H1 (cell line): ENCODE results near the gene ALK.

ENCODE experiments used
- CEBPB ChIP-seq: IDR thresholded peaks from 2 replicates; pipeline ENCODE4 v1.6.1; 2012; ENCODE audit warnings: low read depth, low read length
- CTCF ChIP-seq, 3 experiments: IDR thresholded peaks; 1 replicate in 2 of 3; 2 replicates in 1 of 3; pipeline versions ENCODE4 v1.5.1 to v1.6.1; 2011; ENCODE audit warnings: low read length in 3 of 3, mild to moderate bottlenecking in 3 of 3, inconsistent platforms in 2 of 3, low read depth in 1 of 3, moderate library complexity in 1 of 3; ENCODE audit not compliant: insufficient read depth in 1 of 3; ENCODE audit errors: control extremely low read depth in 1 of 3
- EP300 ChIP-seq, 2 experiments: IDR thresholded peaks; 1 replicate in 1 of 2; 2 replicates in 1 of 2; pipeline ENCODE4 v1.6.1; 2011 to 2012; ENCODE audit warnings: low read depth in 2 of 2, low read length in 2 of 2, mild to moderate bottlenecking in 2 of 2, borderline replicate concordance in 1 of 2, inconsistent platforms in 1 of 2, moderate library complexity in 1 of 2
- EZH2 ChIP-seq: fragments of 200-600 bp; sonication (generic); IDR thresholded peaks from 2 replicates; pipeline ENCODE4 v1.7.1; 2012; ENCODE audit warnings: low read depth, mild to moderate bottlenecking, moderate library complexity, low read length, inconsistent platforms; ENCODE audit not compliant: severe bottlenecking
- GABPA ChIP-seq: IDR thresholded peaks from 2 replicates; pipeline ENCODE4 v1.6.1; 2011; ENCODE audit warnings: mild to moderate bottlenecking, low read length, moderate library complexity, borderline replicate concordance; ENCODE audit not compliant: insufficient read depth
- MAFK ChIP-seq: IDR thresholded peaks from 2 replicates; pipeline ENCODE4 v1.6.1; 2012; ENCODE audit warnings: low read depth, mild to moderate bottlenecking, improper control_type of control experiment, low read length
- POLR2A ChIP-seq, 2 experiments: IDR thresholded peaks; 1 replicate in 1 of 2; 2 replicates in 1 of 2; pipeline ENCODE4 v1.6.1; 2011; ENCODE audit warnings: low read depth in 2 of 2, low read length in 2 of 2, mild to moderate bottlenecking in 2 of 2; ENCODE audit errors: control extremely low read depth in 1 of 2
- POLR2AphosphoS5 ChIP-seq: IDR thresholded peaks from 2 replicates; pipeline ENCODE4 v1.6.1; 2011; ENCODE audit warnings: low read depth, low read length
- RFX5 ChIP-seq: IDR thresholded peaks from 2 replicates; pipeline ENCODE4 v1.6.1; 2011; ENCODE audit warnings: low read depth, low read length, improper control_type of control experiment, borderline replicate concordance
- RNF2 ChIP-seq: fragments of 200-900, 300-1000 bp; sonication (generic); IDR thresholded peaks from 2 replicates; pipeline ENCODE4 v1.7.1; 2016; ENCODE audit warnings: borderline replicate concordance, low read depth, mild to moderate bottlenecking, antibody characterized with exemption, low read length; ENCODE audit not compliant: poor library complexity, severe bottlenecking; ENCODE audit errors: missing control alignments
- TAF1 ChIP-seq: IDR thresholded peaks from 2 replicates; pipeline ENCODE4 v1.6.1; 2011; ENCODE audit warnings: mild to moderate bottlenecking, low read depth, low read length
- TBP ChIP-seq: IDR thresholded peaks from 2 replicates; pipeline ENCODE4 v1.6.1; 2011; ENCODE audit warnings: low read depth, low read length, improper control_type of control experiment
- TEAD4 ChIP-seq: IDR thresholded peaks from 2 replicates; pipeline ENCODE4 v1.6.1; 2012; ENCODE audit warnings: low read depth, low read length, inconsistent platforms, mixed read lengths

- no peak for TF ChIP-seq POLR2AphosphoS5
- no peak for TF ChIP-seq GABPA
- TF ChIP-seq CTCF (IDR thresholded peaks at IDR 0.05; ENCODE audit: control extremely low read depth in 1 of 3, insufficient read depth in 1 of 3, low read depth in 1 of 3, low read length in 3 of 3): no peak
- no peak for TF ChIP-seq TBP
- TF ChIP-seq RNF2: no peak
- no peak for TF ChIP-seq TAF1
- TF ChIP-seq EP300 (IDR thresholded peaks at IDR 0.05; ENCODE audit: borderline replicate concordance in 1 of 2, low read depth in 2 of 2, low read length in 2 of 2): no peak
- TF ChIP-seq TEAD4: no peak
- TF ChIP-seq RFX5: no peak
- no peak for TF ChIP-seq MAFK
- no peak for TF ChIP-seq POLR2A (IDR thresholded peaks at IDR 0.05; ENCODE audit: control extremely low read depth in 1 of 2, low read depth in 2 of 2, low read length in 2 of 2)
- TF ChIP-seq EZH2: no peak
- TF ChIP-seq CEBPB: no peak
These were observed 22.4 kb downstream of the ALK start for GRCh38 chr2:29898999-29899398.
